HG03139 (cell line): ENCODE results near the gene MYOM1.
"Not testable (repeated sequence)": the region's sequence is repeated elsewhere in the genome, so short reads cannot be mapped to it uniquely, and the experiment has no call there.

Source experiments
- ATAC-seq: cut with Tn5 transposase; IDR thresholded peaks from one replicate; pipeline ENCODE4 v1.9.1; 2021; ENCODE audit not compliant: unreplicated experiment

Gene MYOM1

DNA sequence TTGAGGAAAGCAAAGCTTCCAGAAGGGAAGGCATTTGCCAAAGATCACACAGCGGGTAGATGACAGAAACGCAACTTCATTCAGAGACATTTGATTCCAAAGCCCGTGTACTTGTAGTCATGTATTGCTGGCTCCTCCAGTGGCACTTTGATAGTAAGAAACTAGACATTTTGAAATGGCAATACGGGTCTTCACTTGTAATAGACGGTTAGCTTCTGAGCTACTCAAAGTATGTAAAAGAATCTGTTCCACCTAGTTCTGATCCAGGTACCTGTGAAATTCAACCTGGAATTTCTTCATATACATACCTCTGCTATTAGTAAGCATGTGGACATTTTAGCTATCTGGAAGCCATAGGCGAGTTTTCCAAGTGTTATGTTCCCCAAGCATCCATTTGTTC is 1.7 kb upstream of the MYOM1 start:
- no peak for ATAC-seq

- ATAC-seq, result not testable (repeated sequence)
Measured at GRCh38 chr18:3220868-3221267, 1.1 kb upstream of the MYOM1 start.

DNA sequence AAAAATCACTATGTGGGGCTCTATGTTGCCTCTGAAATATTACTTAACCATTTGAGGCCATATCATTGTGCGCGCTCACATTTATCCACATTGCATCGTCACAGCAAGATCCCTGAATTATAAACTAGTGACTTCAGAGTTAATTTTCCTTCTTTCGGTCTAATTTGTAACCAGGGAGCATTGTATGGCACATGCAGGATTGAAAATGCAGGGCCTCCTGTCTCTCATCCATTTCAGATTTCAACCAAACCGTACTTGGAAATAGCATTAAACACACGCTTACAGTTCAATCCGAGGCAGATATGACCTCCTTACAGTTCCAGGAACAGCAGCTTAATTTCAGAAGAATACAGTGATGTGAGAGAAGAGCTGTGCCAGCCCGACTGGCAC is 532 bp downstream of the MYOM1 start:
- ATAC-seq, result no peak

- ATAC-seq, result no peak
Measured at GRCh38 chr18:3218819-3219218, 949 bp downstream of the MYOM1 start.

DNA sequence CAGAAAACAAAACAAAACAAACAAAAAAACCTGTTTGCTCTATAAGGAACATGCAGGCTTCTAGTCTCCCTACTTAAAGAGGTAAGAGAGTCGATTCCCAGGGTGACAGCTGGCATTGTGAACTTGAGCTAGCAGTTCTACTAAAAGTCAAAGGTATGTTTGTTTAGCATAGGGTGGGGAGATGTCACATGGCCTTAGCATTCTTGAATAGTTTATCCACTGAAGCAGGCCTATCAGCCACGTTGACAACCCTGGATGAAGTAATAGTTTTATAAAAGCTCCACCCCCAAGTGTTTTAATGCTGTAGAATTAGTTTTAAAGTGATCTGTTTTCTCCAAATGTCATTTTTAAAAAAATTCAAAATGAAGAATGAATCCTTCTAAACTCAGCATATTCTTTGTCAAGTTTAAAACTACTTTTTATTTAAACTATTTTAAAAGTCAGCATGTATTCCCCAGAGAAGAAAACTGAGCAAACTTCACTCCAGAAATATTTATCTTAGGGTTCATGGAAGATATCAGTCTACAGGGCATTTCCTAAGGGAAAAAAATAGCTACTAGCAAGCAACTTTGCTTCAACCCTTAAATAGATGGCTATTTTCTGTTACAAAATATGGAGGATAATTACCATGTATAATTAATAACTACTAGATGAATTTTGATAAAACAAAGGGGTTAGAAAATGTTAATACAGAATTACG is 1.7 kb downstream of the MYOM1 start:
- ATAC-seq, result no peak

DNA sequence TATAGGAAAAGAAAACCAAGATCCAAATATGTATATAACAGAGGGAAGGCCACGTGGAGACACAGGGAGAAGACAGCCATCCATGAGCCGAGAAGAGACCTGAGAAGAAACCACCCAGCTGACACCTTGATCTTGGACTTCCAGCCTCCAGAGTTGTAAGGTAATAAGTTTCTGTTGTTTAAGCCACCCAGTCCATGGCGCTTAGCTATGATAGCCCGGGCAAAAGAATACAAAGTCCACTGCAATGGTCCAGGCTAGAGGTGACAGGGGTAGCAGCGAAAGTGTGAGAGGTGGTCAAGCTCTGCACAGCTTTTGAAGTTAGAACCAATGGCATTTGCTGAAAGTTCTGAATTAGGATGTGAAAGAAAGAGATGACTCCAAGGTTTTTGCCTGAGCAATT is 2.8 kb downstream of the MYOM1 start:
- ATAC-seq, result no peak

DNA sequence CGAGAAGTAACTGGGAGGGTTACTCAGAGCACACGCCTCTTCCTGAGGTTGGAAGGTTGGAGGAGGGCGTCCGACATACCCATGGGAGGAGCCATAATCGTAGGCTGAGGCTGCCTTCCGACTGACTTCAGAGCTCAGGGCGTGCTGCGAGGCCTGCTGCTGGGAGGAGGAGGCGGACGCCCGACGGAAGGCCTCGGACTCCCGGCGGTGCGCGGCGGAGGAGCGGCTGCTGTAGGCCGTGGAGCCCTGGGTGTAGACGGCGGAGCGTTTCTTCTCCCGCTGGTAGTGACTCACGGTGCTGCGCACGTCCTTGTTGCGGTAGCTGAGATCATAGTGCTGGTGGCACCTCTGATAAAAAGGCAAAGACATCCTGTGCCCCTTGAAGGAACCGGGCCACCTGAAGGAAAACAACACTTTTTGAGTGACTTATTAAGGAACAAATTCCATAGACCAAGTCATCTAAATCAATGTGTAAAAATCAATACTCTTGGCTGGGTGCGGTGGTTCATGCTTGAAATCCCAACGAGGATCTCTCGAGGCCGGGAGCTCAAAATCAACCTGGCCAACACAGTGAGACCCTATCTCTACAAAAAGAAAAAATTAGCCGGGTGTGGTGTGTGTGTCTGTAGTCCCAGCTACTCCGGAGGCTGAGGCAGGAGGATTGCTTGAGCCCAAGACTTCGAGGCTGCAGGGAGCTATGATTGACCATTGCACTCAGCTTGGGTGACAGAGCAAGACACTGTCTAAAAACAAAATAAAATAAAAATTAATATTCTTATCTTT is 4.7 kb downstream of the MYOM1 start:
- no peak for ATAC-seq

GRCh38 chr18:3213300-3214059 is 6.3 kb downstream of the MYOM1 start:
- no peak for ATAC-seq

DNA sequence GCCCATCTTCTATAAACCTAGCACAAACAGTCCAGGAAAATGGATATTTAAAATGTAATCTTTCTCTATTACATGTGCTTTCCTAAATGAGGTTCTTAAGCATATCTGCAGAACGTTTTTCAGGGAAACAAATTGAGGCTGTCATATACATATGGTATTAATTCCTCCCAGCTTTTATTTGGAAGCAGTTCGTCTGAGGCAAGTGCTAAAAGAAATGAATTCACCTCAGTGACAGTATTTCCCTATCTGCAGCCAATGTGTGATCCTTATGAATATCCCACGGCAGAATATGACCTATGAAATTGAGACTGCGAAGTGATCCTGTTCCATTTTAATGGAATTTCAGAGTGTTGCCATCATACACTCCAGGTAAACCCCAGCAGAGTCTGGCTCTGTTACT is 7.1 kb downstream of the MYOM1 start:
- no peak for ATAC-seq

- no peak for ATAC-seq
Measured at GRCh38 chr18:3211236-3211992, 8.4 kb downstream of the MYOM1 start.

- no peak for ATAC-seq
Measured at GRCh38 chr18:3209859-3210569, 9.8 kb downstream of the MYOM1 start.

- no peak for ATAC-seq
Measured at GRCh38 chr18:3207565-3207964, 12.2 kb downstream of the MYOM1 start.

GRCh38 chr18:3205239-3205638 is 14.5 kb downstream of the MYOM1 start:
- no peak for ATAC-seq

- no peak for ATAC-seq
Measured at GRCh38 chr18:3199942-3200645, 19.7 kb downstream of the MYOM1 start.

- ATAC-seq, result not testable (repeated sequence)
Measured at GRCh38 chr18:3198260-3198860, 21.4 kb downstream of the MYOM1 start.

GRCh38 chr18:3194947-3195612 is 24.7 kb downstream of the MYOM1 start:
- no peak for ATAC-seq

DNA sequence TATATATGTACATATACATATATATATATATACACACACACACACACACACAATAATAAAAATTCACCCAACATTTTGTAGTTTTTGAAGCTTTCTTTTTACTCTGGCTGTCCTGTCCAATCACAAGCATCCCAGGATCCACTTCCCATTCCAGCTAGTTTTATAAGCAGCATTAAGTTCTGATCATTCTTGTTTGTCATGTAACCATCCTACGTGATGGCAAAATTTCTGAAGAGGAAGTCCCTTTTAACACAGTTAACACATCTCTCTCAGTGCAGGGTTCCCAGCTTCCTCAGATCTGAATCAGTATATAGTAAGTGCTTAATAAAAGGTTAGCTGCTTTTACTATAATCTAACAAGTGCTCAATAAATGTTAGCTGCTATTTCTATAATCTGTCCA is 26.4 kb downstream of the MYOM1 start:
- no peak for ATAC-seq

DNA sequence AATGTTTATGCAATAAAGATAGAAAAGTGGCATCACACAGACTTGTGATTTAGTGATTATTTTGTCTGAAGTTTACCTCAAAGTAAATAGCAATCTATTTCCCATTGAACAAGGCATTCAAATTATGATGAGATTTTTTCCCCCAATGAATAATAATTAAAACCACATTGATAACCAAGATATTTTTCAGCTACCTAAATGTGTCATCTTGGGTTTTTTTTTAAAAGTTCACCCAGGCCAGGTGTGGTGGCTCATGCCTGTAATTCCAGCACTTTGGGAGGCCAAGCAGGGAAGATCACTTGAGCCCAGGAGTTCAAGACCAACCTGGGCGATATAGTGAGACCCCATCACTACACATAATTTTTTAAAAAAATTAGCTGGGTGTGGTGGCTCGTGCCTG is 27.0 kb downstream of the MYOM1 start:
- ATAC-seq, result no peak

- no peak for ATAC-seq
Measured at GRCh38 chr18:3192286-3192685, 27.5 kb downstream of the MYOM1 start.
